ENCODE measurements around the gene GAS2L1.

GAS2L1 gene

DNA sequence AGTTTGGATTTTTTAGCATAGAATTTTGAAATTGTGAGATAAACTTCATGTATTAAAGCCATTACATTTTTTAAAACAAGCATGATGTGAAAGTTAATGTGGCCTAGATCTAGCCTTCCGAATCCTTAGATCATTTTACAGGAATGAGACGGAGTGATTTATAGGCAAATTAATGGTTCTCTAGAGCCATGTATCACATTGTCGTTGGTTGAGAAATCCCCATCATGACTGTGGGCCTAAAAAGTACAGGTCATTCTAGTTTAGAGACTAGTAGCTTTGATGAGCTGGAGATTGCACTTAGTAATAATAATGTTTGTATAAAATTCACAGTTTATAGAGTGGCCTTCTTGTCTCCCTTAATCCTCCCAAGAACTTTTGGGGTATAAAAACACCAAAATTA lies 31.3 kb upstream of the GAS2L1 start:
- Histone ChIP-seq H3K36me3 (ENCODE audit: control insufficient read depth, insufficient read depth, low read length) (no peaks in the 10 kb centered on the region), H3K4me1 (peaks cover 2% of the 10 kb centered on the region), H3K27ac (no peak overlapping the region)

GRCh38 chr22:29275819-29276565 lies 30.5 kb upstream of the GAS2L1 start:
- Histone ChIP-seq H3K27me3 (ENCODE audit: control insufficient read depth, insufficient read depth, low read length) (no peaks in the 10 kb centered on the region), H3K4me1 (peaks cover 2% of the 10 kb centered on the region), H3K79me2 (peaks cover 35% of the 10 kb centered on the region), H3K4me3 (ENCODE audit: low read depth, low read length) (no peak overlapping the region), H3K36me3 (ENCODE audit: control insufficient read depth, insufficient read depth, low read length) (no peaks in the 10 kb centered on the region), H2AFZ (no peak overlapping the region), H3K4me2 (ENCODE audit: low read length) (no peak overlapping the region), H3K9ac (no peak overlapping the region), H3K9me3 (ENCODE audit: control insufficient read depth, low read length) (no peaks in the 10 kb centered on the region), H3K27ac (no peak overlapping the region)
- no peak for TF ChIP-seq CTCF (IDR thresholded peaks at IDR 0.05)

More for the DNA sequence above, 31.3 kb upstream of the GAS2L1 start:
- Histone ChIP-seq H3K79me2 (peaks cover 35% of the 10 kb centered on the region), H2AFZ (no peak overlapping the region), H3K4me2 (ENCODE audit: low read length) (no peak overlapping the region), H3K9me3 (ENCODE audit: control insufficient read depth, low read length) (no peaks in the 10 kb centered on the region), H3K27me3 (ENCODE audit: control insufficient read depth, insufficient read depth, low read length) (no peaks in the 10 kb centered on the region), H3K9ac (no peak overlapping the region), H3K4me3 (ENCODE audit: low read depth, low read length) (no peak overlapping the region)
- TF ChIP-seq CTCF (IDR thresholded peaks at IDR 0.05): no peak

DNA sequence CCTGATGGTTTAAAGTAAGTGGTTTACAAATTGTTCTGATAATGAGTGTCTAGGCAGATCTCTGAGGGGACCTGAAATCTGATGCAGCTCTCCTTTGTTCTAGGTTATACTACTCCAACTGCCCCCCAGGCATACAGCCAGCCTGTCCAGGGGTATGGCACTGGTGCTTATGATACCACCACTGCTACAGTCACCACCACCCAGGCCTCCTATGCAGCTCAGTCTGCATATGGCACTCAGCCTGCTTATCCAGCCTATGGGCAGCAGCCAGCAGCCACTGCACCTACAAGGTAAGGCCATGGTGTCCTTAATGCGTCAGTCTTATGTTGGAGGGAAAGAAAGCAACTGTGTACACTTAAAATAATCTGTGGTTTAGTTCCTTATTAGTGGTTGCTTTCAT lies 28.5 kb upstream of the GAS2L1 start:
- no peaks in the 10 kb centered on the region for H3K36me3 ChIP-seq (ENCODE audit: control insufficient read depth, insufficient read depth, low read length)
- H3K4me2 ChIP-seq (ENCODE audit: low read length): no peak overlapping the region
- TF ChIP-seq CTCF (IDR thresholded peaks at IDR 0.05): no peak
- no peaks in the 10 kb centered on the region for H3K4me1 ChIP-seq
- no peaks in the 10 kb centered on the region for H3K27me3 ChIP-seq (ENCODE audit: control insufficient read depth, insufficient read depth, low read length)
- no peak overlapping the region for H3K27ac ChIP-seq
- no peak overlapping the region for H2AFZ ChIP-seq
- peaks cover 26% of the 10 kb centered on the region for H3K79me2 ChIP-seq
- H3K9me3 ChIP-seq (ENCODE audit: control insufficient read depth, low read length): no peaks in the 10 kb centered on the region
- no peak overlapping the region for H3K4me3 ChIP-seq (ENCODE audit: low read depth, low read length)
- H3K9ac ChIP-seq: no peak overlapping the region

- no peak overlapping the region for H3K4me3 ChIP-seq (ENCODE audit: low read depth, low read length)
- no peak for TF ChIP-seq CTCF (IDR thresholded peaks at IDR 0.05)
- no peaks in the 10 kb centered on the region for H3K36me3 ChIP-seq (ENCODE audit: control insufficient read depth, insufficient read depth, low read length)
- no peaks in the 10 kb centered on the region for H3K27me3 ChIP-seq (ENCODE audit: control insufficient read depth, insufficient read depth, low read length)
- no peaks in the 10 kb centered on the region for H3K4me1 ChIP-seq
- H3K9ac ChIP-seq: no peak overlapping the region
- H3K4me2 ChIP-seq (ENCODE audit: low read length): no peak overlapping the region
- no peak overlapping the region for H3K27ac ChIP-seq
- H3K9me3 ChIP-seq (ENCODE audit: control insufficient read depth, low read length): no peaks in the 10 kb centered on the region
- H2AFZ ChIP-seq: no peak overlapping the region
- H3K79me2 ChIP-seq: peaks cover 5% of the 10 kb centered on the region
Measured at GRCh38 chr22:29284196-29284595, 22.3 kb upstream of the GAS2L1 start.

DNA sequence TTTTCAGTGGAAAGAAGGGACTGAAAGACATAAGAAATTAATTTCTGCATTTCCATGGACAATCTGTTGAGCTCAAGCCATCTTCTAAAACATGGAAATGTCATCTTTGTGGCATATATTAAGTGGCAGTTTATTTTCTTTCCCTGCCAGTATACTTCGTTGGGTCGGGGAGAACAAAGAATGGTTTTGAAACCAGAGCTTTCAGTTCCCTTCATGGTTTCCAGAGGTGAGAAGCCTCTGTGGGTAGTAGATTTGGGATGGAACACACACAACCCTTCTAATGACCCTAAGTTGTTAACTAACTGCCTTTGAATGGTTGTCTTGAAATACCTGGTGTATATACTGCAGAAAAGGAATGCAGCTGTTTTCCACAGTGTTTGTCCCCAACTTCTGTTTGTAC lies 17.6 kb upstream of the GAS2L1 start:
- no peaks in the 10 kb centered on the region for H3K27me3 ChIP-seq (ENCODE audit: control insufficient read depth, insufficient read depth, low read length)
- H3K4me1 ChIP-seq: no peaks in the 10 kb centered on the region
- H2AFZ ChIP-seq: no peak overlapping the region
- no peaks in the 10 kb centered on the region for H3K9me3 ChIP-seq (ENCODE audit: control insufficient read depth, low read length)
- no peaks in the 10 kb centered on the region for H3K36me3 ChIP-seq (ENCODE audit: control insufficient read depth, insufficient read depth, low read length)
- H3K27ac ChIP-seq: no peak overlapping the region
- peaks cover 5% of the 10 kb centered on the region for H3K79me2 ChIP-seq
- no peak overlapping the region for H3K4me3 ChIP-seq (ENCODE audit: low read depth, low read length)
- H3K4me2 ChIP-seq (ENCODE audit: low read length): no peak overlapping the region
- no peak overlapping the region for H3K9ac ChIP-seq
- TF ChIP-seq CTCF (IDR thresholded peaks at IDR 0.05): no peak
